Right atrium auricular region (tissue), 2 donors: ENCODE measurements around the gene PON3. TPM values are rescaled to one million over a fixed set of nuclear protein-coding genes. Genes with fewer than 3 reads are reported as not detected.

Source experiments
- DNase-seq: peaks from one replicate; pipeline ENCODE4 v3.0.0-alpha.2; 2019; ENCODE audit warnings: low spot score
- H3K27ac ChIP-seq, 2 donors: fragments of 200-600 bp; sonication (generic); 1 replicate in 1 of 2; 2 replicates in 1 of 2; pipeline ENCODE4 v1.5.1; 2016 to 2019
- H3K27me3 ChIP-seq, 2 donors: fragments of 200-600 bp; sonication (generic); one replicate each; pipeline versions ENCODE4 v1.5.1 to v1.6.0; 2017 to 2019
- H3K36me3 ChIP-seq: fragments of 200-600 bp; sonication (generic); one replicate; pipeline ENCODE4 v1.5.1; 2016
- H3K4me1 ChIP-seq, 2 donors: fragments of 200-600 bp; sonication (generic); one replicate each; pipeline versions ENCODE4 v1.5.1 to v1.6.0; 2017 to 2019
- H3K4me3 ChIP-seq, 2 donors: fragments of 200-600 bp; sonication (generic); 1 replicate in 1 of 2; 2 replicates in 1 of 2; pipeline ENCODE4 v1.5.1; 2017 to 2019; ENCODE audit warnings: mild to moderate bottlenecking in 1 of 2, moderate library complexity in 1 of 2
- H3K9me3 ChIP-seq, 2 donors: fragments of 200-600 bp; sonication (generic); one replicate each; pipeline ENCODE4 v1.5.1; 2019
- total RNA-seq, 2 donors: library from RNA; depleted of rRNA; stranded (reverse); fragments of >200 nt; gene quantifications; one replicate each; pipeline ENCODE4 v1.1.0, GENCODE V29; 2016
- TF ChIP-seq, protein P1 (sequence below), 2 donors: fragments of 200-600 bp; sonication (generic); IDR thresholded peaks; one replicate each; pipeline ENCODE4 v1.5.1; 2019; ENCODE audit warnings: antibody characterized with exemption in 2 of 2

Gene PON3
- total RNA-seq, 2 donors from 2014 or later = 1.7 TPM; not detected in 1

DNA sequence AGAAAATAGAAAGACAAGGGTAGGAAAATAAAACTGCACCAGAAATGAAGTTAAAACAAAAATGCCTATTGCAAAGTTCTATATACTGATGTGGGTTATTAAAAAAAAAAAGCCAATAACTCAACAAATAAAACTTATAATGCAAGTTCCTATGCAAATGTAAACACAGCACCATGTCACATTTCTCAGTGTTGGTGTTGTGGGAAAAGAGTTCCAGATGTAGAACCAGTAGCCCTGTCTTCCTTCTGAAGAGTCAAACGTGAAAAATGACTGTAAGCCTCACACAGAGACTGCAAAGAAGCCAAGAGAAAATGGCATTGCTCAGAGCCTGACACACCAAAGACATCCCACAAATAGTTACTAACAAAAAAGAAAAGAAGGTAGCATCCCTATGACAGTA lies 28.5 kb upstream of the PON3 start:
- H3K36me3 ChIP-seq = no peaks in the 10 kb centered on the region
- no peaks in the 10 kb centered on the region for H3K9me3 ChIP-seq
- peaks cover 0 to 15% of the 10 kb centered on the region in 2 donors for H3K4me1 ChIP-seq
- no peak overlapping the region for H3K4me3 ChIP-seq
- no peak overlapping the region for H3K27ac ChIP-seq
- no peaks in the 10 kb centered on the region for H3K27me3 ChIP-seq
- DNase-seq = no peak
- TF ChIP-seq, protein P1, sequence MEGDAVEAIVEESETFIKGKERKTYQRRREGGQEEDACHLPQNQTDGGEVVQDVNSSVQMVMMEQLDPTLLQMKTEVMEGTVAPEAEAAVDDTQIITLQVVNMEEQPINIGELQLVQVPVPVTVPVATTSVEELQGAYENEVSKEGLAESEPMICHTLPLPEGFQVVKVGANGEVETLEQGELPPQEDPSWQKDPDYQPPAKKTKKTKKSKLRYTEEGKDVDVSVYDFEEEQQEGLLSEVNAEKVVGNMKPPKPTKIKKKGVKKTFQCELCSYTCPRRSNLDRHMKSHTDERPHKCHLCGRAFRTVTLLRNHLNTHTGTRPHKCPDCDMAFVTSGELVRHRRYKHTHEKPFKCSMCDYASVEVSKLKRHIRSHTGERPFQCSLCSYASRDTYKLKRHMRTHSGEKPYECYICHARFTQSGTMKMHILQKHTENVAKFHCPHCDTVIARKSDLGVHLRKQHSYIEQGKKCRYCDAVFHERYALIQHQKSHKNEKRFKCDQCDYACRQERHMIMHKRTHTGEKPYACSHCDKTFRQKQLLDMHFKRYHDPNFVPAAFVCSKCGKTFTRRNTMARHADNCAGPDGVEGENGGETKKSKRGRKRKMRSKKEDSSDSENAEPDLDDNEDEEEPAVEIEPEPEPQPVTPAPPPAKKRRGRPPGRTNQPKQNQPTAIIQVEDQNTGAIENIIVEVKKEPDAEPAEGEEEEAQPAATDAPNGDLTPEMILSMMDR (IDR thresholded peaks at IDR 0.05) = no peak

DNA sequence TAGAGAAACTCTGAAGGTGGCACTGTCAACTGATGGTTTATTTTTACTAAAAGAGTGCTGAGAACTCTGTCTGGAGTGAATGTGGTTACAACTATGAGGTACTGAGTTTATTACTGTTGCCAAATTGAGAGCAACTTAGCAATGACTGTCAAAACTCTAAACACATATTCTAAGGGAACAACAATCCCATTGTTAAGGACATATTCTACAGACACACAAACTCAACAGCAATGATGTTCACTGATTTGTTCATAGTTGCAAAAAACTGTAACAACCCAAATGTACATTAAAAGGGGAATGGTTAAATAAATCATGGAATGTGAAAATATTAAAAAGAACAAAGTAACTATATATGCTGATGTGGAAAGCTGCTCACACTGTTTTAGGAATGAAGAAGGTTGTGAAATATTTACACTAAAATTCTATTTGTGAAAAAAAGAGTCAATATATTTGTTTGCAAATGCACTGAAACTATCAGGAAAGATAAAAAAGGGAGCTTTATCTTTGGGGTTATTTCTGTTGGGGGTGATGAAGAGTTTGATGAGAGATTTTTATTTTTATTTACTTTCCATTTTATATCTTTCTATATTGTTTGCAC lies 25.8 kb upstream of the PON3 start:
- H3K9me3 ChIP-seq = no peaks in the 10 kb centered on the region
- no peaks in the 10 kb centered on the region for H3K27me3 ChIP-seq
- peaks cover 0 to 15% of the 10 kb centered on the region in 2 donors for H3K4me1 ChIP-seq
- no peak for DNase-seq
- H3K36me3 ChIP-seq = no peaks in the 10 kb centered on the region
- TF ChIP-seq, protein P1 (IDR thresholded peaks at IDR 0.05) = no peak
- H3K27ac ChIP-seq = peak overlapping the region in 1 of 2 donors; percentile 15
- no peak overlapping the region for H3K4me3 ChIP-seq

DNA sequence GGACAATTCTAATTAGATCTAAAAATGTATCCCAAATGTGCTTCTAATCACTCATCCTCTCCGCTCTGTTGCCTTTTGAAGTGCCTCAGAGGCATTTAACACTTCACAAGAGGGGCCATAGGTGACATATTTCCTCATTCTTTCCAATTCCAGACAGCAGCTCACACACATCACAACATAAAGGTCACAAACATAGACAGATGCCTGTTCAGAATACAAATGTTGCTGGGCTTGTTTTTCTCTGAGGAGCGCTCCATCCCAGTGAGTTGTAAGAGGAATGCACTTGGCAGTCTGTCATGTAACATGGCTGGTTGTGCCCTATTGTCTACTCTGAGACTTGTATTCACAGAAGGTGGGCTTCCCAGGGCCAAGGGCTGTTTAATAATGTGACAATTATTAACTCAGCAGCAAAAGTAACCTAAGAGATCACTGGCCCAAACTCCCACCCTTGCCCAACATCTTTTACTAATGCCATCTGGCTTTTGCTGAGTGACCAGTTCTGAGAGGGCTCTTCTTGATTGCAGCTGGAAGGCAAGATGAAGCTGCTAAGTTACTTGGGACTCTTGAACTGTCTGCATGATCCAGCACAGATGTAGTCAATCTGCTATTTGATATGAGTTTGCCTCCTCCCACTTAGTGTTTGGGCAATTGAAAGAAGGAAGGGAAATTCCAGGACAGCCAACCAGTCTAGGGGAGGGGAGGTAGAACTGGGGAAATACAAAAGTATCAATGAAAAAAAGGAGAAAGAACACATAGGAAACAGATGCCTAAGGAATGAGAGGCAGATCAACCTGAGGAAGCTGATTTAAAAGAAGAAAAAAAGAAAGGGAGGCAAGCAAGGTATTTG lies 25.0 kb upstream of the PON3 start:
- Histone ChIP-seq H3K4me1 (peaks cover 0 to 15% of the 10 kb centered on the region in 2 donors), H3K27ac (peak overlapping the region in 1 of 2 donors; percentile 15), H3K27me3 (no peaks in the 10 kb centered on the region), H3K36me3 (no peaks in the 10 kb centered on the region), H3K9me3 (no peaks in the 10 kb centered on the region), H3K4me3 (no peak overlapping the region)
- no peak for DNase-seq
- TF ChIP-seq, protein P1 (IDR thresholded peaks at IDR 0.05) = no peak

DNA sequence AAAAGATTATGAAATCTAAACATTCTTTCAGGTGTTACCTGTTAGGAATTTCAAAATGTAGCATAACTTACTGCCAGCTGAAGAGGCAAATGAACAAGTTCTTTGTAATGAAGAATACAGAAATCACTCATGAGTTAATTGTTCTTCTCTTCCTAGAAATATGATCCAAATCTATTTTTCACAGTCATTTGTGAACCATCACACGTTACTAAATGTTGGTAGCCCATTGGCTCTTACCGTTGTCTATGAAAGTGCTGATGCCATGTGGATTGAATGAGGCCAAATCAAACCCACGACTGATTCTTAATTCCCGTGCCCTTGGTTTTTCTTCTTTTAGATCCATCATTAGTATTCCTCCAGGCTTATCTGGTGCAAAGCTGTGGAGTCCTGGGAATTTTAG lies 15.9 kb upstream of the PON3 start:
- Histone ChIP-seq H3K27ac (no peak overlapping the region), H3K4me3 (no peak overlapping the region), H3K4me1 (no peaks in the 10 kb centered on the region), H3K36me3 (peaks cover 42% of the 10 kb centered on the region), H3K27me3 (no peaks in the 10 kb centered on the region), H3K9me3 (no peaks in the 10 kb centered on the region)
- TF ChIP-seq, protein P1 (IDR thresholded peaks at IDR 0.05) = no peak
- DNase-seq = no peak

DNA sequence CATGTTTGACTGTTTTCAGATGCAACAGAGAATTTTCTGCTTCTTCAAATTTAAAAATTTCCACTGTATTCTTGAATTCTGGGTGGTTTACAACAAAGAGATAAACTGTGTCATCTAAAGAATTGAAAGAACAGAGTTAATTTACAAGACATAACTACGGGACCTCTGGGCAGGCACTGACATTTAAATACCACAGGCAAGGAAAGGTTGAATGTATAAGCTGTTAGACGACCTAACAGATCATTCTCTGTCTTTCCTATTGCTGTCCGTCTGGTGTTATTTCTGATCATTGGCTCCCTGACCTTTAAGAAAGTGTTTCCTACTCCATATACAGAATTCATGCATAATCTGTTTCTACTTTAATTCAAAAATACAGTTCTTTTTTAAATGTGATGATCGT lies 15.5 kb upstream of the PON3 start:
- TF ChIP-seq, protein P1 (IDR thresholded peaks at IDR 0.05) = no peak
- DNase-seq = no peak
- H3K4me3 ChIP-seq = no peak overlapping the region
- H3K9me3 ChIP-seq = no peaks in the 10 kb centered on the region
- H3K36me3 ChIP-seq = peaks cover 46% of the 10 kb centered on the region
- H3K4me1 ChIP-seq = no peaks in the 10 kb centered on the region
- H3K27ac ChIP-seq = no peak overlapping the region
- no peaks in the 10 kb centered on the region for H3K27me3 ChIP-seq
